ENCODE measurements around the gene DOCK3.
A peak's percentile ranks its signal among the peaks of the same experiment; 100 is the strongest.
"Not testable (repeated sequence)": the region's sequence is repeated elsewhere in the genome, so short reads cannot be mapped to it uniquely, and the experiment has no call there.

Gene DOCK3

DNA sequence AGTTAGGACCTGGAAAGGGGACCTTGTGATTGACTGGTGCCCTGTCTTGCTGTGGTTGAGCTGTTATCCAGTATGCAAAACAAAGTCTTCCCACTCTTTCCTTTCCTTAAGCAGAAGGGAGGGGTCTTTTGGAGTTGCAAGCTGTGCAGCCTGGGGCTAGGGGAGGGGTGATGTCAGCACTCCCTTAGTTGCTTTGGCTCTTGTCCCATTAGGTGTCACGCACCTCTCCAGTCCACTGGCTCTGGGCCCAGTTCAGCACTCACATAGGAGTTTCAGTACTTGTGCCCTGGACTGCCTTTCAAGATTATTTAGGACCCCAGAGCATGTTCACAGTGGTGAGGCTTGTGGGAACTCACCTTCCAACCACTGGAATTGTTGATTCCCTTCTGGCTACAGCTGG, 238.5 kb downstream of the DOCK3 start:
- 0 out of 2 replicates have a peak, but pooled peaks cover 5% of the 10 kb centered on the region for H3K4me1 ChIP-seq
- H3K36me3 ChIP-seq, result no peaks in the 10 kb centered on the region
- H3K4me2 ChIP-seq, result no peak overlapping the region
- H3K27ac ChIP-seq, result no peak overlapping the region
- no peaks in the 10 kb centered on the region for H3K27me3 ChIP-seq
- TF ChIP-seq Cebpa-rat (IDR thresholded peaks at IDR 0.05), result no peak
- H4K20me1 ChIP-seq, result no peaks in the 10 kb centered on the region
- no peaks in the 10 kb centered on the region for H3K9me3 ChIP-seq
- no peak overlapping the region for H3K4me3 ChIP-seq
- no peak overlapping the region for H3K9ac ChIP-seq

DNA sequence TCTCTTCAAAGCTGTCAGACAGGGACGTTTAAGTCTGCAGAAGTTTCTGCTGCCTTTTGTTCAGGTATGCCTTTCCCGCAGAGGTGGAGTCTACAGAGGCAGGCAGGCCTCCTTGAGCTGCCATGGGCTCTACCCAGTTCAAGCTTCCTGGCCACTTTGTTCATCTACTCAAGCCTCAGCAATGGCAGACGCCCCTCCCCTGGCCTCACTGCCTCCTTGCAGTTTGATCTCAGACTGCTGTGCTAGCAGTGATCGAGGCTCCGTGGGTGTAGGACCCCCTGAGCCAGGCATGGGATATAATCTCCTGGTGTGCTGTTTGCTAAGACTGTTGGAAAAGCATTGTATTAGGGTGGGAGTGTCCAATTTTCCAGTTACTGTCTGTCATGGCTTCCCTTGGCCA, 247.3 kb downstream of the DOCK3 start:
- H3K9ac ChIP-seq, H3K4me1 ChIP-seq, H3K9me3 ChIP-seq, H3K27me3 ChIP-seq, H4K20me1 ChIP-seq, H3K27ac ChIP-seq, H3K4me2 ChIP-seq, H3K4me3 ChIP-seq, H3K36me3 ChIP-seq: not testable (repeated sequence)

DNA sequence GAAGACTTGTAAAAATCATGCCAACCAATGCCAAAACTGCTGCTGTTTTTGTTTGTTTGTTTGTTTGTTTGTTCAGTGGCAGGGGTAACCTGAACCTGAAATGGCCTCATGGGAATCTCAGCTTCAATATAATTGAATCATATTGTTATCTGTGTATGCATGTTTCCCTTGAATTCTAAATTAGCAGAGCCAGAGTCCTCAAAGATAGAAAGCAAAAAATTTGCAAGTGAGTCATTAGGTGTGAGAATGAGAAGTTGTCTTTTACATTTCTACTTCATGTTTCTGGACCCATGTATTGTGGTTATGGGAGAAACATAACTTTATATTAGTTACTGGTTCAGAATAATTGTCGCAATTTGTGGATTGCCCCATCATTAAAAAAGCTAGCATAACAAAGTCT, 249.2 kb downstream of the DOCK3 start:
- H3K27me3 ChIP-seq, result no peaks in the 10 kb centered on the region
- no peak overlapping the region for H3K4me3 ChIP-seq
- no peak overlapping the region for H3K27ac ChIP-seq
- no peaks in the 10 kb centered on the region for H3K36me3 ChIP-seq
- no peak for TF ChIP-seq Cebpa-rat (IDR thresholded peaks at IDR 0.05)
- no peaks in the 10 kb centered on the region for H4K20me1 ChIP-seq
- no peak overlapping the region for H3K4me2 ChIP-seq
- H3K9ac ChIP-seq, result no peak overlapping the region
- H3K4me1 ChIP-seq, result no peaks in the 10 kb centered on the region
- no peaks in the 10 kb centered on the region for H3K9me3 ChIP-seq

DNA sequence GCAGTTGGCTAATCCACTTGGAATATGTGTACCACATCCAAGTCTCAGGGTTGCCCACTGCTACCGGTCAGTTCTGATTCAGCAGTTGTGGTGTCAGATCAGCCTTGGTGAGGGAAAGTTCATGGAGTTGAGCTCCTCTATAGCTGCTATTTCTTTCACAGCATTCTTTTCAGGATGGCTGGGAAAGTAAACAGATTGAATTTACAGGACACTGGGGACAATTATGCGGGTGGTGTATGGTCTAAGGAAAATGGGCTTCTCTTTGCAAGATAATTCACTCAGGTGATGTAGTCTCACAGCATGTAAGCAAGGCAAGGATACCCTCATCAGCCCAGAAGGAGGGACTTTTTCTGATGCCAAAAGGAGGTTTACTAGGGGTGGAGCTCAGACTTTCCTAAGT, 249.9 kb downstream of the DOCK3 start:
- Histone ChIP-seq H3K27me3 (no peaks in the 10 kb centered on the region), H3K4me2 (no peak overlapping the region), H3K4me3 (no peak overlapping the region), H3K9ac (no peak overlapping the region), H3K9me3 (no peaks in the 10 kb centered on the region), H4K20me1 (no peaks in the 10 kb centered on the region), H3K4me1 (no peaks in the 10 kb centered on the region), H3K36me3 (no peaks in the 10 kb centered on the region), H3K27ac (no peak overlapping the region)
- no peak for TF ChIP-seq Cebpa-rat (IDR thresholded peaks at IDR 0.05)

DNA sequence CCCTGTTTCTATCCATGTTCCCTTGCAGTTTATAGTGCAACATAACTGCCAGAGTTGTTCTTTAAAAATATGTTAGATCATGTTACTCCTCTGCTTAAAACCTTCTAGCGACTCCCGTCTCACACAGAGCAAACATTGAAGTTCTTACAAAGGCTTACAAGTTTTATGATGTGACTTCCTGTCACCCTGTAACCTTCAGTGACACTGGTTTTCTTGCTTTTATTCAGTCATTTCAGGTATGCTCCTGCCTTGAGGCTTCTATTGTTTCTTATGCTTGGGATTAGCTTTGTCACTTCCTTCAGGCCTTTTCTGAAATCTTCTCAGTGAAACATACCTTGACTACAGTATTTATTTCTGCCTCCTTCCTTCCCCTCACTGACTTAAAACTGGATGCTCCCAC, 252.1 kb downstream of the DOCK3 start:
- Histone ChIP-seq H3K4me1 (no peaks in the 10 kb centered on the region), H4K20me1 (no peaks in the 10 kb centered on the region), H3K4me2 (no peak overlapping the region), H3K9me3 (no peaks in the 10 kb centered on the region), H3K27ac (no peak overlapping the region), H3K9ac (no peak overlapping the region), H3K27me3 (no peaks in the 10 kb centered on the region), H3K36me3 (no peaks in the 10 kb centered on the region), H3K4me3 (no peak overlapping the region)
- TF ChIP-seq Cebpa-rat (IDR thresholded peaks at IDR 0.05), result no peak

DNA sequence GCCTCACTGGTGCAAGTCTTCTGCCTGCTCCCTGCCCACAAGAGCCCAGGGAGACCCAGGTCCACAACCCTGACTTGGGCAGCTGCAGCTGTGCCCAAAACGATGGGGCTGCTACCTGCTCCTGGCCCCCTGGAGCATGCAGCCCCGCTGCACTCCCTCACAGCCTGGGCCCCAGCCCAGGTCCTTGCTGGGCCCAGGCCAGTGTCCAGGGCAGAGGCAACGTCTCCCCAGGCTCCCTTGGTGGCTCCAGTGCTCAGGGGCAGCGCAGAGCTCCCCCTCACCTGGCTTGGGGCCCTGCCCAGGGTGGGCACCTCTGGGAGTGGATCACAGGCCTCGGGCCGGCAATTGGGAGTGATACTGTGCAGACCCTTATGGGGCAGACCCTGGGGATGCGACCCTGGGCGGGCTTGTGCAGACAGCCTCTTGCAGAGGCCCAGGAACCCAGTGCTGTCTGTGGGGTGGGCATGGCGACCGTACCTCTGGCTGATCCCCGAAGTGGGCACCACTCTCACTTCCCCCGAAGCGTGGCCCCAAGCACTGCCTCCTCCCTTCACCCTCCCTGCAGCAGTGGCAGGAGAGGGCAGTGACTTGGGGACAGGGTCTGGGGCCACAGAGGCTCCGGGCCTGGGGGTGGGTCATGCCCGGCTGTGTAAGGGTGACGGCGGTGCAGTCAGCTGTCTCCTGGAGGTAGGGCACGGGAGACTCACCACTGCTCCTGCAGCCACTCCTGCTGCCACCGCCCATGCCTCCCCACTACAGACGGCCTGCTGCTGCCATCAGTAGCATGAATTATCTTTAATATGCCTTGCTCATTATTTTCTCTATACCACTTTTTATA, 255.9 kb downstream of the DOCK3 start:
- Histone ChIP-seq H3K9me3 (peaks cover 20% of the 10 kb centered on the region), H3K27me3 (no peaks in the 10 kb centered on the region), H3K9ac (no peak overlapping the region), H3K4me3 (no peak overlapping the region), H3K4me2 (no peak overlapping the region), H3K4me1 (no peaks in the 10 kb centered on the region), H3K36me3 (no peaks in the 10 kb centered on the region), H4K20me1 (no peaks in the 10 kb centered on the region), H3K27ac (no peak overlapping the region)
- no peak for TF ChIP-seq Cebpa-rat (IDR thresholded peaks at IDR 0.05)

DNA sequence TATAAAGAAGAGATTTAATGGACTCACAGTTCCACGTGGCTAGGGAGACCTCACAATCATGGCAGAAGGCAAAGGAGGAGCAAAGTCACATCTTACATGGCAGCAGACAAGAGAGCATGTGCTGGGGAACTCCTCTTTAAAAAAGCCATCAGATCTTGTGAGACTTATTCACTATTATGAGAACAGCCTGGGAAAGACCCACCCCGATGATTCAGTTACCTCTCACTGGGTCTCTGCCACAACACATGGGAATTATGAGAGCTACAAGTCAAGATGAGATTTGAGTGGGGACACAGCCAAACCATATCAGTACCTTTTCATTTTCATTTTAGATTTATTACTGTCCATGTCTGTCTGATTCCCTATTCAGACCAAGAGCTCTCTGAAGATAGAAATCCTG, 258.2 kb downstream of the DOCK3 start:
- not testable (repeated sequence) for H3K36me3 ChIP-seq, H3K27me3 ChIP-seq, H3K27ac ChIP-seq, H3K4me3 ChIP-seq, H3K4me1 ChIP-seq, H4K20me1 ChIP-seq, H3K4me2 ChIP-seq, H3K9ac ChIP-seq
- peaks cover 31% of the 10 kb centered on the region for H3K9me3 ChIP-seq

DNA sequence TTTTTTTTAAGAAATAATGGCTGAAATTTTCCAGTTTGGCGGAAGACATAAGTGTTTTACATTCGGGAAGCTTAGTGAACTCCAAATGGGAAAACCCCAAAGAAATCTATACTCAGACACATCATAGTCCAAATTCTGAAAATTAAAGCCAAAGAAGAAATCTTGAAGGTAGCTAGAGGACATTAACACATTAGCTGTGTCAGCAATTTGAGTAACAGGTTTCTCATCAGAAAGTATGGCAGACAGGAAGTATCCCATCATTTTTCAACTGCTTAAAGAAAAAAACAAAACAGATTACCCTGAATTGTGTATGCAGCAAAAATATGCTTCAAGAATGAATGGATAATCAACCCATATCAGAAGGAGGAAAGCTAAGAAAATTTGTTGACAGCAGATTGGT, 261.7 kb downstream of the DOCK3 start:
- H3K4me2 ChIP-seq, result no peak overlapping the region
- no peaks in the 10 kb centered on the region for H3K27me3 ChIP-seq
- no peaks in the 10 kb centered on the region for H3K4me1 ChIP-seq
- H3K4me3 ChIP-seq, result no peak overlapping the region
- H3K9me3 ChIP-seq, result peaks cover 31% of the 10 kb centered on the region
- no peak for TF ChIP-seq Cebpa-rat (IDR thresholded peaks at IDR 0.05)
- no peak overlapping the region for H3K9ac ChIP-seq
- no peaks in the 10 kb centered on the region for H3K36me3 ChIP-seq
- no peaks in the 10 kb centered on the region for H4K20me1 ChIP-seq
- H3K27ac ChIP-seq, result no peak overlapping the region

DNA sequence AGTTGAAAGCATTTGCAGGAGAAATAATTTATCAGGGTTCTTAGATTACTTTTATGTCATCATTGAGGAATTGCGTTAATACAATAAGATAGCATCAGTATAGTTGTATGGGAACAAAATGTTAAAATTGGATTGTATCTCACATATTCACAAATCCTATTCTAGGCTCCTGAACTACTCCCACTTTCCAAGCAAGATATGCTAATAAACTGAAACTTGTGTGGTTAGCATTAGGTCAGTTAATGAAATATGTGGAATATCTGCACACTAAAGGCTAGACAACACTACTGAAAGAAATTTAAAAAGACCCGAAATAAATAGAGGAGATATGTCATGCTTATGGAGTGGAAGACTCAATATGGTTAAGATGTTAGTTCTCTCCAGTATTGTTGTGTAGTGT, 272.7 kb downstream of the DOCK3 start:
- no peak overlapping the region for H3K9ac ChIP-seq
- no peaks in the 10 kb centered on the region for H3K36me3 ChIP-seq
- no peak overlapping the region for H3K4me2 ChIP-seq
- H4K20me1 ChIP-seq, result no peaks in the 10 kb centered on the region
- no peak overlapping the region for H3K4me3 ChIP-seq
- no peaks in the 10 kb centered on the region for H3K9me3 ChIP-seq
- H3K27ac ChIP-seq, result no peak overlapping the region
- no peaks in the 10 kb centered on the region for H3K4me1 ChIP-seq
- no peak for TF ChIP-seq Cebpa-rat (IDR thresholded peaks at IDR 0.05)
- no peaks in the 10 kb centered on the region for H3K27me3 ChIP-seq

DNA sequence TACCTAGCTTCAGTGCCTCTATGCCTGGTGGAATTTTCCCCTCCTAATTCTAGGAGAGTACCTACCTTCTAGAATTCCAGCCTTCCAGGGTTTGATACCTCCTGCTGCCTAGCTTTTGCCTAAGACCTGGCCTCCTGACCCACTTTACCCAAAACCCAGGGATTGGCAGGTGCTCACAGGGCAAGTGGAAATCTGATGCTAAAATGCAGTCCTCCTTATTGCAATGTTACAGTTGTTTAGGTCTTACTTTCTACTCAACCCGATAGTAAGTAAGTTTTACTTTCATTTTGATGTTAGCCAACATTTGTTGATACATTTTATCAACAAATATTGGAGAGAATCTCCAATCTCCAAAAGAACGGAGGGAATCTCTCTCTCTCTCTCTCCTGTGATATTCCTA, 275.9 kb downstream of the DOCK3 start:
- H3K9ac ChIP-seq, result no peak overlapping the region
- no peaks in the 10 kb centered on the region for H3K36me3 ChIP-seq
- no peaks in the 10 kb centered on the region for H4K20me1 ChIP-seq
- no peak overlapping the region for H3K4me3 ChIP-seq
- H3K27me3 ChIP-seq, result no peaks in the 10 kb centered on the region
- TF ChIP-seq Cebpa-rat (IDR thresholded peaks at IDR 0.05), result no peak
- peak overlapping the region; percentile 53 for H3K4me2 ChIP-seq
- H3K27ac ChIP-seq, result no peak overlapping the region
- no peaks in the 10 kb centered on the region for H3K4me1 ChIP-seq
- no peaks in the 10 kb centered on the region for H3K9me3 ChIP-seq
